ENCODE results near the gene CR2.
"Not testable (repeated sequence)": the region's sequence is repeated elsewhere in the genome, so short reads cannot be mapped to it uniquely, and the experiment has no call there.

CR2 gene

DNA sequence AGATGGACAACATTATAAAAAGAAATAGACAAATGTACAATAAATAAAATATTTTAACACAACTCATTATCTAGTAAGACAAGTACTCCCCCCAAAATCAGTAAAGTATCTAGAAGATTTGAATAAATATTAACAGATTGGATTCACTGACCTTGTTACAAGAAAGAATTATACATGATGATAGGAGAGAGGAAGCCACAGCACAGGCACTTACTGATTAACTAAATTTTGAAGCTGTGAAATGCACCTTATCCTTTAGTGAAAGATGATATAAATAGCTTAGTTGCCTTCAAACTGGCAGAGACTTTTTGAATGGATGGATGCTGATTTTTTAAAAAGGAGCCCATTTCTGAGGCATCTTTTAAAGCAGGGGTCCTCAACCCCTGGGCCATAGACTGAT is 50.3 kb downstream of the CR2 start:
- DNase-seq (ENCODE audit: low read depth, low spot score): no peak

- DNase-seq (ENCODE audit: low read depth, low spot score): no peak
Observed at GRCh38 chr1:207510444-207510843, 56.3 kb downstream of the CR2 start.

DNA sequence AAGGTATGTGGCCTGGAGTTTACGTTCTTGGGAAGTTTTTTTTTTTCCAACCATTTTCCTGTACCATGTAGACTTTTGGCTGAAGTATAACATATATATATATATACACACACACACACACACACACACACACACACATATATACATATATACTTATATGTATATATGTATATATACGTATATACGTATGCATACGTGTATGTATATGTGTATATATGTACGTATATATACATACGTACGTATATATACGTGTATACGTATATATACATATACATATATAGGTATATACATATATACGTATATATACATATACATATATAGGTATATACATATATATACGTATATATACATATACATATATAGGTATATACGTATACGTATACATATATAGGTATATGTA is 60.8 kb downstream of the CR2 start:
- no peak for DNase-seq (ENCODE audit: low read depth, low spot score)

GRCh38 chr1:207516729-207517128 is 62.6 kb downstream of the CR2 start:
- DNase-seq (ENCODE audit: low read depth, low spot score): no peak

GRCh38 chr1:207518608-207519236 is 64.6 kb downstream of the CR2 start:
- no peak for DNase-seq (ENCODE audit: low read depth, low spot score)

DNA sequence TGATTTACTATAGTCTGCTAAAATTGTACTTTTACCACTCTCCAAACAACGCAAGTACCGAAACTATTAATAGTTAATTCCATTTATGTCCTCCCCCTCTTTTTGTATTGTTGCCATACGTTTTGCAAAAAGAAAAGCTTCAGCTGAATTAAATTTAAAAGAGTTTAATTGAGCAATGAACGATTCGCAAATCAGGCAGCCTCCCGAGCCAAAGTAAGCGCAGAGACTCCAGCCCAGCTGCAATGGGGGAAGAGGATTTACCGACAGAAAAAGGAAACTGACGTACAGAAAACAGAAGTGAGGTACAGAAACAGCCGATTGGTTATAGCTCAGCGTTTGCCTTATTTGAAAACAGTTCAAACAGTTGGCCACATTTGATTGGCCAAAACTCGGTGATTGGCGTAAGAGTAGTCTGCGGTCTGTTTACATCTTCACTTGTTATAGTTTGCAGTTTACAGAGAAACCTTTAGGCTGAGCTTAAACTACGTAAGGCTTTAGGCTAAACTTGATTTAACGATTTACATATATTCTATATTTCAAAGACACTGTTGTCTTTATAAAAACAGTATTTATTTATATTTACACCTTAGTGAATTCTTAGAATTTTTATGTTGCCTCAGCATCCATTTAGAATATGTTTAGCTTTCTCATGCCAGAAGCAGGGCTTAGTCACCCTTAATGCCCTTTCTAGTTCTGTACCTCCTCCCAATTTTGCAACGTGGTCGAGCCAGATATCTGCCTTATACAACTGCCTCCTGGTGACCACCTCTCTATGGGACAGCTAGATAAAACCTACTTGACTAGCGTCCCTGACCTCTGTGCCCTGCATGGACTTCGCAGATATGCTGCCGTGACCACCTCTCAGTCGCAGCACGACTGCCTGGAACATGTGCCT is 65.6 kb downstream of the CR2 start:
- DNase-seq (ENCODE audit: low read depth, low spot score): no peak

DNA sequence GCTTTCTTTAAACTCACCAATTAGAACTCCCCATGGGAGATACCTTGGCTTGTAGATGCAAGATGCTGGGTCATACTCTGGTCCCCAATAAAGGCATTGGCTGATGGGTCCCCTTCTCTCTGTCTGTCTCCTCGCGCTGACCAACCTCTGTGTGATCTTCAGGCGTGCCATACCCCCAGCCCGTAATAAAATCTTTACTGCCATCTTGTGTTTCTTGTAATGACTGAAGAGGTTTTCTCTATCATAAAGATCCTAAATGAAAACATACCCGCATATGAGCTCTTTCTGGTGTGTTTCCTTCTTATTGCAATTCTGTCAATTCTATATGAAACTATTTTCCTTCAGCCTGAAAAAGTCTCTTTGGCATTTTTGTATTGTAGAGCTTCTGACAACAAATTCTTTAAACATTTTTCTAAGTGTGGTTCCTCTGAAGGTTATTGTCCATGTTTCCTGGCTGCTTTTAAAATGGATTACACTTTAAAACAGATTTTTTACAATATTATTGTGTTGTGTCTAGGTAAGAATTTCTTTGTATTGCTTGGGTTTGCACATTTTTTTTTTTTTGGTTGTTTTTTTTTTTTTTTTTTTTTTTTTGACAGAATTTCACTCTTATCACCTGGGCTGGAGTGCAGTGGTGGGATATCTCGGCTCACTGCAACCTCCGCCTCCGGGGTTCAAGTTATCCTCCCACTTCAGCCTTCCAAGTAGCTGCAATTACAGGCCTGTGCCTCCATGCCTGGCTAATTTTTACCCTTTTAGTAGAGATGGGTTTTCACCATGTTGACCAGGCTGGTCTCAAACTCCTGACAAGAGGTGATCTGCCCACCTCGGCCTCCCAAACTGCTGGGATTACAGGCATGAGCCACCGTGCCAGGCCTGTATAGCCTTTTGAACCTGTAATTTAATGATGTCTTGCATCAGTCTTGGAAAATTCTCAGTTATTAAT is 66.5 kb downstream of the CR2 start:
- DNase-seq (ENCODE audit: low read depth, low spot score): not testable (repeated sequence)

GRCh38 chr1:207525239-207525638 is 71.1 kb downstream of the CR2 start:
- DNase-seq (ENCODE audit: low read depth, low spot score): not testable (repeated sequence)

GRCh38 chr1:207528401-207528800 is 74.3 kb downstream of the CR2 start:
- DNase-seq (ENCODE audit: low read depth, low spot score): not testable (repeated sequence)

DNA sequence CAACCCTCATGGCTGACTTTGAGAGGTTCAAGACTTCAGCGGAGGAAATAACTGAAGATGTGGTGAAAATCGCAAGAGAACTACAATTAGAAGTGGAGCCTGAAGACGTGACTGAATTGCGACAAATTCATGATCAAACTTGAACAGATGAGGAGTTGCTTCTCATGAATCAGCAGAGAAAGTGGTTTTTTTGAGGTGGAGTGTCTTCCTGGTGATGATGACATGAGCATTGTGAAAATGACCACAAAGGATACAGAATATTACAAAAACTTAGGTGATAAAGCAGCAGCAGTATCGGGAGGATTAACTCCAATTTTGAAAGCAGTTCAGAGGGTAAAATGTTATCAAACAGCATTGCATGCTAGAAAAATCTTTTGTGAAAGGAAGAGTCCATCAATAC is 82.1 kb downstream of the CR2 start:
- not testable (repeated sequence) for DNase-seq (ENCODE audit: low read depth, low spot score)

Measured in activated naive CD8-positive, alpha-beta T cell treated with anti-CD3 and anti-CD28 coated beads, Interleukin-2, amount 50 U/mL, for 16 hours (primary cell).